H9 (cell line): Measurements from ENCODE around the gene RNF32. TPM values are rescaled to one million over a fixed set of nuclear protein-coding genes. Genes with fewer than 3 reads are reported as not detected.

Source experiments
- DNase-seq: peaks from one replicate; pipeline ENCODE4 v3.0.0-alpha.2; 2017
- H2AFZ ChIP-seq: one replicate; pipeline ENCODE4 v1.6.1; 2013; ENCODE audit warnings: mild to moderate bottlenecking, low read length, control low read depth, moderate library complexity
- H2AK5ac ChIP-seq: 2 replicates; pipeline ENCODE4 v1.6.1; 2013; ENCODE audit warnings: low read length, control low read depth, mixed read lengths; ENCODE audit not compliant: insufficient read length
- H2BK120ac ChIP-seq: one replicate; pipeline ENCODE4 v1.6.1; 2013; ENCODE audit warnings: low read depth, mild to moderate bottlenecking, low read length, control low read depth, inconsistent platforms; ENCODE audit not compliant: poor library complexity, severe bottlenecking
- H2BK12ac ChIP-seq: 2 replicates; pipeline ENCODE4 v1.6.1; 2013; ENCODE audit warnings: low read length, control low read depth, mixed read lengths, low read depth; ENCODE audit not compliant: insufficient read length
- H2BK15ac ChIP-seq: 2 replicates; pipeline ENCODE4 v1.6.1; 2013; ENCODE audit warnings: low read depth, low read length, control low read depth
- H2BK20ac ChIP-seq: one replicate; pipeline ENCODE4 v1.6.1; 2013; ENCODE audit warnings: low read depth, mild to moderate bottlenecking, low read length, control low read depth, inconsistent platforms; ENCODE audit not compliant: poor library complexity, severe bottlenecking
- H2BK5ac ChIP-seq: 2 replicates; pipeline ENCODE4 v1.6.1; 2013; ENCODE audit warnings: low read length, control low read depth, mixed read lengths; ENCODE audit not compliant: insufficient read length
- H3K14ac ChIP-seq: 2 replicates; pipeline ENCODE4 v1.6.1; 2013; ENCODE audit warnings: low read length, control low read depth; ENCODE audit not compliant: insufficient read depth
- H3K18ac ChIP-seq: 2 replicates; pipeline ENCODE4 v1.6.1; 2013; ENCODE audit warnings: low read depth, mild to moderate bottlenecking, mixed read lengths, low read length, control low read depth; ENCODE audit not compliant: insufficient read length
- H3K23ac ChIP-seq: 2 replicates; pipeline ENCODE4 v1.6.1; 2013; ENCODE audit warnings: low read length, control low read depth, mixed read lengths, low read depth; ENCODE audit not compliant: insufficient read length
- H3K23me2 ChIP-seq: 2 replicates; pipeline ENCODE4 v1.6.1; 2013; ENCODE audit warnings: low read depth, mild to moderate bottlenecking, mixed read lengths, low read length, control low read depth; ENCODE audit not compliant: insufficient read length, poor library complexity, severe bottlenecking
- H3K27ac ChIP-seq: 2 replicates; pipeline ENCODE4 v1.5.1; 2013; ENCODE audit warnings: low read length, control low read depth, mixed read lengths, low read depth; ENCODE audit not compliant: insufficient read length
- H3K27me3 ChIP-seq: 2 replicates; pipeline ENCODE4 v1.6.1; 2013; ENCODE audit warnings: low read length, control low read depth, inconsistent platforms; ENCODE audit not compliant: insufficient read depth
- H3K4ac ChIP-seq: 2 replicates; pipeline ENCODE4 v1.6.1; 2013; ENCODE audit warnings: low read depth, mild to moderate bottlenecking, control low read depth, inconsistent platforms, low read length, moderate library complexity
- H3K4me1 ChIP-seq: 2 replicates; pipeline ENCODE4 v1.6.1; 2013; ENCODE audit warnings: low read length, control low read depth, inconsistent platforms; ENCODE audit not compliant: insufficient read depth
- H3K4me2 ChIP-seq: 2 replicates; pipeline ENCODE4 v1.6.1; 2013; ENCODE audit warnings: low read length, control low read depth, mixed read lengths; ENCODE audit not compliant: insufficient read length, insufficient read depth
- H3K56ac ChIP-seq: 2 replicates; pipeline ENCODE4 v1.6.1; 2013; ENCODE audit warnings: low read depth, mild to moderate bottlenecking, mixed read lengths, low read length, control low read depth; ENCODE audit not compliant: insufficient read length
- H3K79me1 ChIP-seq: 2 replicates; pipeline ENCODE4 v1.6.1; 2013; ENCODE audit warnings: low read depth, mild to moderate bottlenecking, moderate library complexity, low read length, control low read depth, inconsistent platforms; ENCODE audit not compliant: insufficient read depth, poor library complexity, severe bottlenecking
- H3K79me2 ChIP-seq: 2 replicates; pipeline ENCODE4 v1.6.1; 2013; ENCODE audit warnings: low read length, control low read depth, inconsistent platforms; ENCODE audit not compliant: insufficient read depth
- H3K9ac ChIP-seq: 2 replicates; pipeline ENCODE4 v1.6.1; 2013; ENCODE audit warnings: low read length, control low read depth, mixed read lengths; ENCODE audit not compliant: insufficient read length; ENCODE audit errors: extremely low read depth
- H3K9me3 ChIP-seq: one replicate; pipeline ENCODE4 v1.6.1; 2013; ENCODE audit warnings: low read depth, low read length, inconsistent platforms; ENCODE audit not compliant: control insufficient read depth
- H3T11ph ChIP-seq: one replicate; pipeline ENCODE4 v1.6.1; 2013; ENCODE audit warnings: mild to moderate bottlenecking, low read length, control low read depth, inconsistent platforms
- H4K20me1 ChIP-seq: one replicate; pipeline ENCODE4 v1.6.1; 2013; ENCODE audit not compliant: control insufficient read depth, insufficient read length, insufficient read depth
- H4K5ac ChIP-seq: 2 replicates; pipeline ENCODE4 v1.6.1; 2013; ENCODE audit warnings: low read depth, mild to moderate bottlenecking, mixed read lengths, low read length, control low read depth; ENCODE audit not compliant: insufficient read length
- H4K8ac ChIP-seq: replicated peaks from 2 replicates; pipeline ENCODE4 v1.6.1; 2013; ENCODE audit warnings: low read length, control low read depth, mixed read lengths, low read depth; ENCODE audit not compliant: insufficient read length
- H4K91ac ChIP-seq: 2 replicates; pipeline ENCODE4 v1.6.1; 2013; ENCODE audit warnings: low read depth, mild to moderate bottlenecking, moderate library complexity, mixed read lengths, low read length, control low read depth; ENCODE audit not compliant: insufficient read length
- H3K27ac Mint-ChIP-seq, 3 experiments: 2 replicates in 2 of 3; 3 replicates in 1 of 3; pipeline ENCODE4 v1.8.0; 2020 to 2021; ENCODE audit warnings: mixed read lengths in 3 of 3, mild to moderate bottlenecking in 1 of 3, moderate library complexity in 1 of 3
- H3K27me3 Mint-ChIP-seq: 2 replicates; pipeline ENCODE4 v1.8.0; 2021; ENCODE audit warnings: low read depth, mild to moderate bottlenecking, moderate library complexity, mixed read lengths
- H3K36me3 Mint-ChIP-seq, 3 experiments: 2 replicates in 2 of 3; 3 replicates in 1 of 3; pipeline ENCODE4 v1.8.0; 2020 to 2021; ENCODE audit warnings: low read depth in 3 of 3, mixed read lengths in 3 of 3; ENCODE audit not compliant: insufficient read depth in 1 of 3
- H3K4me1 Mint-ChIP-seq, 2 experiments: 2 replicates each; pipeline ENCODE4 v1.8.0; 2020; ENCODE audit warnings: mixed read lengths in 2 of 2
- H3K4me3 Mint-ChIP-seq, 2 experiments: 2 replicates in 1 of 2; 3 replicates in 1 of 2; pipeline ENCODE4 v1.8.0; 2020 to 2021; ENCODE audit warnings: mild to moderate bottlenecking in 2 of 2, mixed read lengths in 2 of 2, moderate library complexity in 1 of 2
- H3K9me3 Mint-ChIP-seq, 2 experiments: 2 replicates in 1 of 2; 3 replicates in 1 of 2; pipeline ENCODE4 v1.8.0; 2020; ENCODE audit warnings: mild to moderate bottlenecking in 2 of 2, mixed read lengths in 2 of 2, moderate library complexity in 1 of 2
- WGBS: extraction: QIAGEN DNeasy Blood & Tissue Kit; methylation state at CpG from one replicate; pipeline ENCODE4 v1.1.7; 2013; ENCODE audit warnings: missing lambda C conversion rate, low lambda C conversion rate, mixed read lengths; ENCODE audit not compliant: insufficient read length; ENCODE audit errors: extremely low coverage; 5-methylcytosine and 5-hydroxymethylcytosine counted together
- total RNA-seq: library from RNA; stranded (reverse); gene quantifications from 2 replicates; pipeline ENCODE4 v1.2.1, GENCODE V29; 2021
- TF ChIP-seq, protein P1 (sequence below): fragments of 200-600 bp; sonication (generic); conservative IDR thresholded peaks from 3 replicates; pipeline ENCODE4 v1.8.0; 2021; ENCODE audit warnings: antibody characterized with exemption, mild to moderate bottlenecking

Gene RNF32
- total RNA-seq, 1 experiment from 2014 or later: 0.90 TPM

DNA sequence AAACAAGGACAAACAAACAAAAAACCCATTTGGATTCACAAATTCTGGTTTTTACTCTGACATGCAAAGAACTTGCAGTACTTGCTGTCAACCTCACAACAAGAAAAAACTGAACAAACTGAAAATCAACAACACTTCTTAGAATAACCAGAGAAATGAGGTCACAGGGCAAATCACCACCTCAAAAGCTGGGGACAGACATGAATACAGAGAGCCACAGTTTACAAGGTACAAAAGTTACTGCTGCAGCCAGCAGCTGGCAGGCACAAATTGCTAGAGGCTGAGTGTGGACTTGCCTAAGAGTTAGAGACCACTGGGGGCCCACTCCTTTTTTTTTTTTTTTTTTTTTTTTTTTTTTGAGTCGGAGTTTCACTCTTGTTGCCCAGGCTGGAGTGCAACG is 15.0 kb upstream of the RNF32 start:
- no peak overlapping the region for H2BK15ac ChIP-seq
- Mint-ChIP-seq H3K4me1 (peaks cover 10 to 16% of the 10 kb centered on the region in 2 experiments), H3K27ac (no peak overlapping the region), H3K27me3 (peaks cover 4% of the 10 kb centered on the region; the same call in 1 of the 2 replicates), H3K4me3 (no peak overlapping the region), H3K9me3 (peaks cover 35 to 41% of the 10 kb centered on the region in 2 experiments), H3K36me3 (peaks cover 19 to 42% (median 33%) of the 10 kb centered on the region in 3 experiments)
- H4K91ac ChIP-seq: no peak overlapping the region
- no peak overlapping the region for H3K9ac ChIP-seq
- no peak overlapping the region for H2BK20ac ChIP-seq
- DNase-seq: no peak
- no CpG with 5 or more reads among the region's 2 CpGs for WGBS
- TF ChIP-seq, protein P1, sequence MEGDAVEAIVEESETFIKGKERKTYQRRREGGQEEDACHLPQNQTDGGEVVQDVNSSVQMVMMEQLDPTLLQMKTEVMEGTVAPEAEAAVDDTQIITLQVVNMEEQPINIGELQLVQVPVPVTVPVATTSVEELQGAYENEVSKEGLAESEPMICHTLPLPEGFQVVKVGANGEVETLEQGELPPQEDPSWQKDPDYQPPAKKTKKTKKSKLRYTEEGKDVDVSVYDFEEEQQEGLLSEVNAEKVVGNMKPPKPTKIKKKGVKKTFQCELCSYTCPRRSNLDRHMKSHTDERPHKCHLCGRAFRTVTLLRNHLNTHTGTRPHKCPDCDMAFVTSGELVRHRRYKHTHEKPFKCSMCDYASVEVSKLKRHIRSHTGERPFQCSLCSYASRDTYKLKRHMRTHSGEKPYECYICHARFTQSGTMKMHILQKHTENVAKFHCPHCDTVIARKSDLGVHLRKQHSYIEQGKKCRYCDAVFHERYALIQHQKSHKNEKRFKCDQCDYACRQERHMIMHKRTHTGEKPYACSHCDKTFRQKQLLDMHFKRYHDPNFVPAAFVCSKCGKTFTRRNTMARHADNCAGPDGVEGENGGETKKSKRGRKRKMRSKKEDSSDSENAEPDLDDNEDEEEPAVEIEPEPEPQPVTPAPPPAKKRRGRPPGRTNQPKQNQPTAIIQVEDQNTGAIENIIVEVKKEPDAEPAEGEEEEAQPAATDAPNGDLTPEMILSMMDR: no peak
- H3K18ac ChIP-seq: no peak overlapping the region
- H3K79me2 ChIP-seq: 0 out of 2 replicates have a peak, but pooled peaks cover 1% of the 10 kb centered on the region
- no peak overlapping the region for H3K56ac ChIP-seq
- no peak overlapping the region for H2BK120ac ChIP-seq
- H2BK5ac ChIP-seq: no peak overlapping the region
- no peak overlapping the region for H3K27ac ChIP-seq
- no peak overlapping the region for H3K4me2 ChIP-seq
- no peaks in the 10 kb centered on the region for H3K9me3 ChIP-seq
- no peak overlapping the region for H3T11ph ChIP-seq
- H3K23ac ChIP-seq: no peak overlapping the region
- H4K8ac ChIP-seq: no peak overlapping the region
- H4K5ac ChIP-seq: no peak overlapping the region
- no peak overlapping the region for H3K4ac ChIP-seq
- no peaks in the 10 kb centered on the region for H4K20me1 ChIP-seq
- H3K27me3 ChIP-seq: no peaks in the 10 kb centered on the region
- H2BK12ac ChIP-seq: no peak overlapping the region
- H3K4me1 ChIP-seq: no peaks in the 10 kb centered on the region
- H3K23me2 ChIP-seq: no peaks in the 10 kb centered on the region
- H3K79me1 ChIP-seq: no peaks in the 10 kb centered on the region
- no peak overlapping the region for H2AK5ac ChIP-seq
- H2AFZ ChIP-seq: no peak overlapping the region
- H3K14ac ChIP-seq: no peak overlapping the region
